Measurements from ENCODE around the gene NPEPL1. TPM values are rescaled to one million over a fixed set of nuclear protein-coding genes. Genes with fewer than 3 reads are reported as not detected.

The NPEPL1 gene
- total and polyA plus RNA-seq, 2 donors (not counting 3 experiments of a cell fraction or from before 2014, with no cell fraction given) = 22.5 to 40.8 TPM

DNA sequence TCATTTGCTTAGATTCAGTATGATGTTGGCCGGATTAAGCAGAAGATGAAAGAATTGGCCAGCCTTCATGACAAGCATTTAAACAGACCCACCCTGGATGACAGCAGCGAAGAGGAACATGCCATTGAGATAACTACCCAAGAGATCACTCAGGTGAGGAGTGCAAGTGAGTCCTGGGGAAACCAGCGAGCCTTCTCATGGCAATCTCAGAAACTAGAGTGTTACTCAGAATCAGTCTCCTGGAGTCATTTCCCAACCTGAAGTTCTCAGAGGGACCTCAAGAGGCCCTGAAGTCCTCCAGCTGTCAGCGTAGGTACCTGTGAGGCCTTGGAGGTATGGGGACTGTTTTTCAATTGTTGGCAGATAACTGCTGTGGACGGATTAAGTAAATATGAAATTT, 24.6 kb upstream of the NPEPL1 start:
- dilution Hi-C loops (cut with MboI; ENCODE audit: extremely low pct_ligation_motif_present, low sequenced_read_pairs) (loop anchor here (25.0 kb wide), 1 partner anchor 431 kb away; the partner anchor contains the start of gene ANKRD60), intact Hi-C loops (cut with micrococcal nuclease) (no loop called here)
- Histone ChIP-seq H3K9me1 (replicated peaks; ENCODE audit: control insufficient read depth, extremely low read depth, insufficient read depth, low read length) (no peaks in the 10 kb centered on the region), H3K79me2 (ENCODE audit: control insufficient read depth, insufficient read depth, low read length) (peaks cover 39% of the 10 kb centered on the region), H3K9ac (replicated peaks; ENCODE audit: extremely low read depth, insufficient read depth, low read length) (no peak overlapping the region), H4K20me1 (replicated peaks; ENCODE audit: control insufficient read depth, extremely low read depth, insufficient read depth, low read length) (no peaks in the 10 kb centered on the region), H3K9me3 (replicated peaks; ENCODE audit: control insufficient read depth, insufficient read depth, low read length) (no peaks in the 10 kb centered on the region), H3K36me3 (ENCODE audit: control insufficient read depth in 2 of 2, extremely low read depth in 1 of 2, insufficient read depth in 2 of 2, low read length in 2 of 2) (peaks cover 15 to 20% of the 10 kb centered on the region in 2 experiments), H3K27me3 (ENCODE audit: control insufficient read depth in 2 of 2, insufficient read depth in 2 of 2, low read length in 2 of 2) (no peaks in the 10 kb centered on the region), H3K4me1 (ENCODE audit: control insufficient read depth, extremely low read depth, insufficient read depth, low read length) (no peaks in the 10 kb centered on the region), H3K4me3 (replicated peaks in 1 of 3; ENCODE audit: insufficient read depth in 1 of 3, low read depth in 1 of 3, low read length in 3 of 3) (no peak overlapping the region), H3K4me2 (ENCODE audit: insufficient read depth, low read length) (no peak overlapping the region), H2AFZ (ENCODE audit: low read depth, low read length) (no peak overlapping the region), H3K27ac (ENCODE audit: insufficient read depth, low read depth, low read length) (no peak overlapping the region)
- FAIRE-seq (peak; percentile 40), DNase-seq (ENCODE audit: low read depth, low spot score) (no peak)
- CTCF ChIA-PET = interaction anchor here (1.2 to 2.1 kb wide), 2 partner anchors 9 to 176 kb away, joined by 5 to 6 read pairs; no protein-coding TSS in a partner anchor
- BruUV-seq (replicated peaks) = no TSS peak
- POLR2A ChIA-PET = no interaction called here
- no peak for TF ChIP-seq FOS (IDR thresholded peaks at IDR 0.05; ENCODE audit: borderline replicate concordance, insufficient read depth, low read length)
- TF ChIP-seq JUN (IDR thresholded peaks at IDR 0.05; ENCODE audit: borderline replicate concordance, insufficient read depth, insufficient read length, low read depth) = no peak
- TF ChIP-seq, protein P1, sequence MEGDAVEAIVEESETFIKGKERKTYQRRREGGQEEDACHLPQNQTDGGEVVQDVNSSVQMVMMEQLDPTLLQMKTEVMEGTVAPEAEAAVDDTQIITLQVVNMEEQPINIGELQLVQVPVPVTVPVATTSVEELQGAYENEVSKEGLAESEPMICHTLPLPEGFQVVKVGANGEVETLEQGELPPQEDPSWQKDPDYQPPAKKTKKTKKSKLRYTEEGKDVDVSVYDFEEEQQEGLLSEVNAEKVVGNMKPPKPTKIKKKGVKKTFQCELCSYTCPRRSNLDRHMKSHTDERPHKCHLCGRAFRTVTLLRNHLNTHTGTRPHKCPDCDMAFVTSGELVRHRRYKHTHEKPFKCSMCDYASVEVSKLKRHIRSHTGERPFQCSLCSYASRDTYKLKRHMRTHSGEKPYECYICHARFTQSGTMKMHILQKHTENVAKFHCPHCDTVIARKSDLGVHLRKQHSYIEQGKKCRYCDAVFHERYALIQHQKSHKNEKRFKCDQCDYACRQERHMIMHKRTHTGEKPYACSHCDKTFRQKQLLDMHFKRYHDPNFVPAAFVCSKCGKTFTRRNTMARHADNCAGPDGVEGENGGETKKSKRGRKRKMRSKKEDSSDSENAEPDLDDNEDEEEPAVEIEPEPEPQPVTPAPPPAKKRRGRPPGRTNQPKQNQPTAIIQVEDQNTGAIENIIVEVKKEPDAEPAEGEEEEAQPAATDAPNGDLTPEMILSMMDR (IDR thresholded peaks at IDR 0.05; ENCODE audit: extremely low read depth in 1 of 2, insufficient read depth in 1 of 2, low read depth in 1 of 2, low read length in 2 of 2) = no peak
- TF ChIP-seq POLR2AphosphoS5 (IDR thresholded peaks at IDR 0.05; ENCODE audit: insufficient read depth, low read depth, low read length) = no peak

DNA sequence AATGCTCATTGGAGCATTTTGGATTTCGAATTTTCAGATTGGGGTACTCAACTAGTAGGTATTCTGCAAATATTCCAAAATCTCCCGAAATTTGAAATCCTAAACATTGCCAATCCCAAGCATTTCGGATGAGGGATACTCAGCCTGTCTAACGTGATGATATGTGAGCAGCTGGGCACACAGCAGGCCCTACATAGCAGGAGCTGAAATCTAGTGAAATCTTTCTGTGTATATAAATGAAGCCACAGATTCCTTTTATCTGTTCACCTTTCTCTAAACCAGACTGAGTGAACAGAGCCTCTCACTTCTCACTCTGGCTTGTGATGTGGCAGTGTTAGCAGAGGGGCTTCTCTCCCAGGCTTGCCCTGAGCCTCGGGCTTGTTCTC, 23.7 kb upstream of the NPEPL1 start:
- FAIRE-seq = no peak
- no TSS peak for BruUV-seq (replicated peaks)
- no peak for TF ChIP-seq JUN (IDR thresholded peaks at IDR 0.05; ENCODE audit: borderline replicate concordance, insufficient read depth, insufficient read length, low read depth)
- TF ChIP-seq GATA2 (IDR thresholded peaks at IDR 0.05; ENCODE audit: insufficient read depth, insufficient read length, low read depth, low read length) = no peak
- TF ChIP-seq, protein P1 (IDR thresholded peaks at IDR 0.05; ENCODE audit: extremely low read depth in 1 of 2, insufficient read depth in 1 of 2, low read depth in 1 of 2, low read length in 2 of 2) = no peak
- no peak for TF ChIP-seq MYC (IDR thresholded peaks at IDR 0.05; ENCODE audit: low read depth, low read length)
- no peak for TF ChIP-seq POLR2AphosphoS5 (IDR thresholded peaks at IDR 0.05; ENCODE audit: insufficient read depth, low read depth, low read length)
- TF ChIP-seq POLR2A (IDR thresholded peaks at IDR 0.05; ENCODE audit: low read depth, low read length) = no peak
- TF ChIP-seq FOS (IDR thresholded peaks at IDR 0.05; ENCODE audit: borderline replicate concordance, insufficient read depth, low read length) = no peak
- no peak for TF ChIP-seq MAX (IDR thresholded peaks at IDR 0.05; ENCODE audit: insufficient read depth, insufficient read length)
- no peak for TF ChIP-seq EZH2 (IDR thresholded peaks at IDR 0.05; ENCODE audit: borderline replicate concordance, low read depth, low read length, severe bottlenecking)
- peaks cover 30% of the 10 kb centered on the region for H3K79me2 ChIP-seq (ENCODE audit: control insufficient read depth, insufficient read depth, low read length)
- peaks cover 20 to 28% of the 10 kb centered on the region in 2 experiments for H3K36me3 ChIP-seq (ENCODE audit: control insufficient read depth in 2 of 2, extremely low read depth in 1 of 2, insufficient read depth in 2 of 2, low read length in 2 of 2)
- H3K4me3 ChIP-seq (replicated peaks in 1 of 3; ENCODE audit: insufficient read depth in 1 of 3, low read depth in 1 of 3, low read length in 3 of 3) = no peak overlapping the region
- dilution Hi-C loops (cut with MboI; ENCODE audit: extremely low pct_ligation_motif_present, low sequenced_read_pairs) (loop anchor here (25.0 kb wide), 1 partner anchor 432 kb away; the partner anchor contains the start of gene ANKRD60), intact Hi-C loops (cut with micrococcal nuclease) (no loop called here)
- ChIA-PET POLR2A (no interaction called here), CTCF (no interaction called here)
- no peaks in the 10 kb centered on the region for H4K20me1 ChIP-seq (replicated peaks; ENCODE audit: control insufficient read depth, extremely low read depth, insufficient read depth, low read length)
- H3K4me2 ChIP-seq (ENCODE audit: insufficient read depth, low read length) = no peak overlapping the region
- no peak overlapping the region for H3K9ac ChIP-seq (replicated peaks; ENCODE audit: extremely low read depth, insufficient read depth, low read length)
- H3K9me1 ChIP-seq (replicated peaks; ENCODE audit: control insufficient read depth, extremely low read depth, insufficient read depth, low read length) = no peaks in the 10 kb centered on the region
- no peak overlapping the region for H2AFZ ChIP-seq (ENCODE audit: low read depth, low read length)
- DNase-seq (ENCODE audit: low read depth, low spot score) = no peak
- no peaks in the 10 kb centered on the region for H3K4me1 ChIP-seq (ENCODE audit: control insufficient read depth, extremely low read depth, insufficient read depth, low read length)
- no peaks in the 10 kb centered on the region for H3K9me3 ChIP-seq (replicated peaks; ENCODE audit: control insufficient read depth, insufficient read depth, low read length)
- H3K27me3 ChIP-seq (ENCODE audit: control insufficient read depth in 2 of 2, insufficient read depth in 2 of 2, low read length in 2 of 2) = no peaks in the 10 kb centered on the region
- H3K27ac ChIP-seq (ENCODE audit: insufficient read depth, low read depth, low read length) = no peak overlapping the region

Data from endothelial cell of umbilical vein (primary cell).